PC-3 (cell line): Measurements from ENCODE around the gene CEBPG.

Experiments used
- CTCF ChIP-seq: fragments of 300-600 bp; sonication (generic); conservative IDR thresholded peaks from 2 replicates; pipeline ENCODE4 v1.5.1; 2017; ENCODE audit warnings: antibody characterized with exemption, low read depth, mild to moderate bottlenecking, low read length
- EZH2 ChIP-seq: fragments of 300-600 bp; sonication (generic); IDR thresholded peaks from one replicate; pipeline ENCODE4 v1.6.1; 2017; ENCODE audit warnings: antibody characterized with exemption, mild to moderate bottlenecking, low read length; ENCODE audit not compliant: unreplicated experiment
- EZH2phosphoT487 ChIP-seq: fragments of 300-600 bp; sonication (generic); IDR thresholded peaks from 2 replicates; pipeline ENCODE4 v1.6.1; 2018; ENCODE audit warnings: mild to moderate bottlenecking, antibody characterized with exemption, low read length, borderline replicate concordance

DNA sequence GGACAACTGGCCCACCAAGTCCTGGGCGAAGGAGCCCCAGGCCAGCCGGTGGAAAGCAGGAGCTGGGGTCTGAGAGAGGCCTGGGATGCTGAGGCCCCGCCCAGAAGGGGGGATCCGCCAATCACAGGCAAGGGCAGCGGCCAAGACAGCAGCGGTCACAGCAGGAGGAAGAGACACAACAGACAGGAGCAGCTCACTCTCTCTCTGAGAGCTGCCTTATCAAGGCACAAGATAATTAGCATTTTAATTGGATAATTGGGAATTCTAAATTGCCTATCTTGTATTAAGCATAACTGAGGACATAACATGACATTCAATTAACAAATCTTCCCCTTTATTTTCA, 46.2 kb downstream of the CEBPG start:
- no peak for TF ChIP-seq EZH2phosphoT487
- TF ChIP-seq CTCF, result no peak
- TF ChIP-seq EZH2, result no peak
